HG03432 (cell line): Measurements from ENCODE around the gene NIPA2.

Experiments used
- ATAC-seq: cut with Tn5 transposase; IDR thresholded peaks from one replicate; pipeline ENCODE4 v1.9.1; 2021; ENCODE audit warnings: mild to moderate bottlenecking, moderate library complexity; ENCODE audit not compliant: unreplicated experiment

NIPA2 gene

GRCh38 chr15:22895465-22896190 is 57.2 kb downstream of the NIPA2 start:
- peak; percentile 88 for ATAC-seq

- no peak for ATAC-seq
Measured at GRCh38 chr15:22902046-22902445, 63.6 kb downstream of the NIPA2 start.

- no peak for ATAC-seq
Measured at GRCh38 chr15:22902578-22902977, 64.1 kb downstream of the NIPA2 start.

GRCh38 chr15:22902981-22903380 is 64.5 kb downstream of the NIPA2 start:
- no peak for ATAC-seq

- no peak for ATAC-seq
Measured at GRCh38 chr15:22903427-22903826, 65.0 kb downstream of the NIPA2 start.

- ATAC-seq: no peak
Measured at GRCh38 chr15:22903961-22904534, 65.6 kb downstream of the NIPA2 start.

GRCh38 chr15:22904736-22905135 is 66.3 kb downstream of the NIPA2 start:
- ATAC-seq: no peak

GRCh38 chr15:22907161-22907950 is 68.9 kb downstream of the NIPA2 start:
- ATAC-seq: no peak

- ATAC-seq: no peak
Measured at GRCh38 chr15:22908830-22909229, 70.4 kb downstream of the NIPA2 start.

- ATAC-seq: no peak
Measured at GRCh38 chr15:22911306-22911705, 72.8 kb downstream of the NIPA2 start.

GRCh38 chr15:22912256-22912655 is 73.8 kb downstream of the NIPA2 start:
- no peak for ATAC-seq

GRCh38 chr15:22913646-22914380 is 75.3 kb downstream of the NIPA2 start:
- ATAC-seq: no peak

GRCh38 chr15:22915866-22916515 is 77.5 kb downstream of the NIPA2 start:
- no peak for ATAC-seq

- ATAC-seq: no peak
Measured at GRCh38 chr15:22916606-22917350, 78.3 kb downstream of the NIPA2 start.

GRCh38 chr15:22917556-22917955 is 79.1 kb downstream of the NIPA2 start:
- no peak for ATAC-seq
